HG03196 (cell line): ENCODE results near the gene PAGE5.

Source experiments
- ATAC-seq: cut with Tn5 transposase; IDR thresholded peaks from one replicate; pipeline ENCODE4 v1.9.1; 2021; ENCODE audit not compliant: unreplicated experiment

Gene PAGE5, protein sequence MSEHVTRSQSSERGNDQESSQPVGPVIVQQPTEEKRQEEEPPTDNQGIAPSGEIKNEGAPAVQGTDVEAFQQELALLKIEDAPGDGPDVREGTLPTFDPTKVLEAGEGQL

DNA sequence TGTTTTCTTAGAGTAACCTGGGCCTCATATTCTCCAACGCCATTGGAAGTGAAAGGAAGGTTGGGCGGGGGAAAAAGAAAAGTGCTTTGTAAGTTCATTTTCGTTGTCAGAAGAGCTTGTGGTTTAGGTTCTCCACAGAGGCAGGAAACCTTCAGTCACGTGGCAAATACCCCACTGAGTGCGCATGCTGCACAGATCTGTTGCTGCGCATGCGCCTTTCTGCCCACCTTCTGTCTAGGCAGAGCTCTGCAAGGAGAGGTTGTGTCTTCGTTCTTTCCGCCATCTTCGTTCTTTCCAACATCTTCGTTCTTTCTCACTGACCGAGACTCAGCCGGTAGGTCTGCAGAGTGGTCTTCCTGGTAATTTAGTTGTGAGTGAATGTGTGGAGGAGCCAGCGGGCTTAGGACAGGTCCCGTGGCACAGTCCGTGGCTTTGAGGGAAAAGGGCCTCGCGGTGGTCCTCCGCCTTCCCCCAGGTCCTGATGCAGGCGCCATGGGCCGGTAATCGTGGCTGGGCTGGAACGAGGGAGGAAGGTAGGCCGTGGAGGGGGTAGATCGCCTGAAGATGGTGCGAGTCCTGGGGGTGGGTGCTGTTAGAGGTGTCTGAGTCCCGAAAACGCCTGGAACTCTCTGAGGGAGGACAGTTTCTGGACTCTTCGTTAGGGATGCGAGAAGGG is at the start of gene PAGE5:
PAGE5 (plus strand) TSS at position 228 of the 676 bp plus-strand sequence. CDS start 1,037 bp downstream, outside the sequence.
- ATAC-seq, result no peak

DNA sequence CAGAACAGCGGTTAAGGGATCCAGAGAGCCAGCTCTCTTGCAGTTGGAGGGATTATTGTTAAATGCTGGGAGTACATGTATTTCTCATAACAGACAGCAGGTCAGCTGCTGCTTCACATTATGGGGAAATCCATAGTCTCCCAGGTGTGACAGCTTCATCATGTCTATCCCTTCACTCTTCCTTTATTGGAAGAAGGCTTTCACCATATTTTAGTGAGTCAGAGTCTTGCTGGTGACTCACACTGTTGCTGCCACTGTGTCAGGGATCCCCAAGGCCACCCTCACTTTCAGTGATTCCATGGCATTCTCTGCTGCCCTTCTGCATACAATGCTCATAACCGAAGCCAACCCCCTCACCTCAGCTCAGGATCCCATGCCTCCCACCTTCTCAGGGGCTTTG is 32.9 kb upstream of the PAGE5 start:
- ATAC-seq, result no peak

DNA sequence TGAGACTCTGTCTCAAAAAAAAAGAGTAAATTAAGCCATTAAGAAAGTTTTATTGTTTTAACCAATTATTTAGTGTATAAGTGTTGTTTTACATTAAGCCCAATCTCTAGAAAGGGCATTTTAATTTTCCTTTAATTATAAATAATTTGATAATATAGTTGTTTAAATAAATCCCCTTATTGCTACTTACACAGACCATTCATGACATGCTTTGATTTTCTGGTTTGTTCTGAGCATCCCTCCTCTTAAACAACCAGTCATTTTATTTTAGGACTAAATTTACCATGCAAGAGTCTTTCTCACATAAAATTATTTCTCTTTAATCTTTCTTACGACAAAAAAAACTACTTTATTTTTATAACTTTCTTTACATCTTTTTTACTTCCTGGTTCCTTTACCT is 23.5 kb upstream of the PAGE5 start:
- no peak for ATAC-seq

DNA sequence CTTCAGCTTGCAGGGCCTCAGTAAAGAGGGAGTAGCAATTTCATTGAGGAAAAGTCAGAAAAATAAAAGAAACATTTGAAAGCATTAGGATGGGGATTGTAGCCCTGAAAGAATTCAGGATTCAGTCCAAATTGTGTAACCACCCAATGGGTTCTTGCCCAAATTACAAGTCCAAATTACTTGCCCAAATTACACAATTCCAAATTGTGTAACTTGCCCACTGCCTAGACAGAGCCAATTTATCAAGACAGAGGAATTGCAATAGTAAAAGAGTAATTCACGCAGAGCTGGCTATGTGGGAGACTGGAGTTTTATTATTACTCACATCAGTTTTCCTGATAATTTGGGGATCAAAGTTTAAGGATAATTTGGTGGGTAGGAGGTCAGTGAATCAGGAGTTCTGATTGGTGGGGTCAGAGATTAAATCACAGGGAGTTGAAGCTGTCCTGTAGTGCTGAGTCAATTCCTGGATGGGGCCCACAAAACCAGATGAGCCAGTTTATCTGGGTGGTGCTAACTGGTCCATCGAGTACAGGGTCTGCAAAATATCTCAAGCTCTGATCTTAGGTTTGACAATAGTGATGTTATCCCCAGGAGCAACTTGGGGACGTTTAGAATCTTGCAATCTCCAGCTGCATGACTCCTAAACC is 18.1 kb upstream of the PAGE5 start:
- no peak for ATAC-seq

DNA sequence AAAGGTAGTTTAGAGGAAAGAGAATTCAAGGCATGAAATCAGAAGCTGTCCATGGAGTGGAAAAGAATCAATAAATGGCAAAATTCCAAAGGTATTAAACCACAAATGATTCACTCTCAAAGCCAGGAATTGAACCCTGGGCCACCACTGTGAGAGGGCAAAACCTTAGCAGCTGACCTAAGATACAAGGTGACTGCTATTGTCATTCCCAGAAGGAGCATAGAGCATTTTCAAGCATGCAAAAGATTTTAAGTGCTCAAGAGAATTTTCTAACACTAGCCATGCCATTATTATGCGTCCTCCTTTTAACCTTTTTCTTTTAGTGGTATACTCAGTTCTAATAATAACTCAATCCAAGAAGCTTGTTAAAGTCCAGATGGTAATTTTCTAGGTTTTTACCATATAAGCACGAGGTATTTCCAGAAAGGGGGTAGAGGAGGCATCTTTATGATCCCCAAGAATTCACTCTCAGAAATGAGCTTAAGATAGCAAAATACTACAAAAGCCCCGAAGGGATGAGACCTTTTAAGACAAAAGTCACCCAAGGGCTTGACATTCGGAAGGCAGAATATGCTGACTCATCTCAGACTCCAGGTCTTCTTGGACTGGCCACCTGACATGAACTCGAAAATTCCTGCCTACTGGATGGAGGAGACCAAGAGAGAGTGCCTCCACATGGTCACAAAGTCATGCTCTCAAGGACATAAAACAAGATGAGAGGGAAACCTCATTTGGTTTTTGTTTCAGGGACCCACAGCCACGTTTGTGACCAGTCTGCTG is 13.8 kb upstream of the PAGE5 start:
- ATAC-seq, result no peak

DNA sequence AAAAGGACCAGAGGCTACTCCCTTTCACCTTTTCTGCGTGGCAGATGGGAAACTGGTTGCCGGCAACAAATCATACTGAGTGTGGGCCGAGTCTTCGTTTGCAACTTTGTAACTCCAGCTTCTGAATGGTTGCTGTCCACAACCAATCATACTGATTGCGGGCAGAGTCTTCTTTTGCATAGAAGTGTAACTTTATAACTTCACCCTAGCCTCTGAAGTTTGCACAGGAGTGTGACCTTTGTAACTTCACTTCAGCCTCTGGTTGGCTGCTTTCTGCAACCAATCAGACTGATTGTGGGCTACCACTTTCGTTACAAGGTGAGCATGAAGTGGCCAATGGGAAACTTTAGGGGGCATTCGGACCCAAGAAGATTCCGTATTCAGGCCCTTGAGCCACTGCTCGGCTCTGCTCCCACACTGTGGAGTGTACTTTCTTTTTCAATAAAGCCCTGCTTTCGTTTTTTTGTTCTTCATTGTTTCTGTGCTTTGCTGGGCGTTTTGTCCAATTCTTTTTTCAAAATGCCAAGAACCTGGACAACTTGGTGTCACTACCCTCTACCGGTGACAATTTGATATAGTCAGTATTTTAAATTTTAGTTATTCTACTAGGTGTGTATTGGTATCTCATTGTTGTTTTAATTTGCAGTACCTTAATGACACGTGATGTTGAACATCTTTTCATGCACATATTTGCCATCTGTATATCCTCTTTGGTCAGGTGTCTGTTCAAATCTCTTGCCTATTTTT is 9.0 kb upstream of the PAGE5 start:
- ATAC-seq, result no peak

DNA sequence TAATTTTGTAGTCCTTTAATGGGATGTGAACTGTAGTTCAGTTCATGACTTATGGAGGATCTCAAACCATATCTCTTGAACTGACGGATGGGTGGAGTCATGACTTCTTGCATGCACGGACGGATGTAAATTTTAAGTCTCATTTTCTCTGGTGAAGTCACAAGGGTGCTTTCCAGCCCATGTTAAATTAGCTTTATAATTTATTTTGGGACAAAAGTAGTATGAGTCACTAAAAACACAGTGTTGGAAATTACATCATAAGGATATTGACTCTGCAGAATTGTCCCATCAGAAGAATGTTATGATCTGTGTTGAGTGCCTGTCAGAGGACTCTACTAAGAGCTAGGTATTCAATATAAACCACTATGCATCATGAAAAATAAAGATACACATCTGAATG is 6.8 kb upstream of the PAGE5 start:
- no peak for ATAC-seq

DNA sequence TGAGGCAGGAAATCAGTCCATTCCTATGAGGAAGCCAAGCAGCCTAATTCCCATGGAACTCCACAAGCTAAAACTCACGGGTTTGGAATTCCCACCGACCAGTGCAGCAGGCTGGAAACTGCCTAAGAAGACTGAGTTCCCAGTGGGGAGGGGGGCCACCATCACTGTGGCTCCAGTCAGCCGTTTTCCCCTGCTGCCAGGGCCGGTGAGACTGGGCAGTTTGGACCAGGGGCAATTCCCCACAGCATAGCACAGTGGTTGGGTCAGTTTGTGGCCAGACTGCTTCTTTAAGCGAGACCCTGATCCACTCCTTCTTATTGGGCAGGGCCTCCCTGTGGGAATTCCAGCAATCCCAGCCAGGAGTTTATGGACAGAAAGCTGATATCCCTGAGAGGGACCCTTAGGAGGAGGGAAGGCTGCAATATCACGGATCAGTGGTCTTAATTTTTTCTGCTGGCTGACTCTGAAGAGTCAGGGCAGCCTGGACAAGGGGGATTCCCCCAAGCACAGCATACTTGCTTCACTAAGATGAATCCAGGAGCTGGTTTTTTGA is 20.7 kb downstream of the PAGE5 start:
- no peak for ATAC-seq

DNA sequence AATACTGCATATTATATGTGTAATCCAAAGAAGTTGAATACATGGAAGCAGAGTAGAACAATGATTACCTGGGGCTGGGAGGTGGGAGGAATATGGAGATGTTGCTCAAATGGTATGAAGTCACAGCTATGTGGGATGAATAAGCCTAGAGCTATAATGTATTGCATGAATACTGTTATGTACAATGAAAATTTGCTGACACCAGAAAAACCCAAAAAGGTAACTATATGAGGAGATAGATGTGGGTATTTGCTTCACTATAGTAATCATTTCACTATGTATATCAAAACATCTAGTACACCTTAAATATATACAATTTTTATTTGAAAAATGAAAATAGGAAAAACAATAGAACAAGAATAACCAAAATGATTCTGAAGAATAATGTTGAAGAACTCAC is 33.4 kb downstream of the PAGE5 start:
- ATAC-seq, result no peak

DNA sequence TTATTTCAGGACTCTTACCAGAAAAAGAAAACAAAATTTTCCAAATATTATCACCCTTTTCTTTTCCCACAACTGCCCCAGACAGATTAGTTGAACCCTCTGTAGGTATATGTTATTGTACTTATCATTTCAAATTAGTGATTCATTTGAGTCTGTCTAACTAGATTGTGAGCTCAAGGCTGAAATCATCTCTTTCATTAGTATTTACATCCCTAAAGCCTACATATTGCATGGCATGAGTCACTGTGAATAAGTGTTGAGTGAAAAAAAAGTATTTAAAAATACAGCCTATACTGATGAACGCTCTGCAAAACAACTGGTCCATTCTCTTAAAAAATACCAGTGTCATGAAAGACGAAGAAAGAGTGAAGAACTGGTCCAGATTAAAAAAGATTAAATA is 40.7 kb downstream of the PAGE5 start:
- no peak for ATAC-seq

DNA sequence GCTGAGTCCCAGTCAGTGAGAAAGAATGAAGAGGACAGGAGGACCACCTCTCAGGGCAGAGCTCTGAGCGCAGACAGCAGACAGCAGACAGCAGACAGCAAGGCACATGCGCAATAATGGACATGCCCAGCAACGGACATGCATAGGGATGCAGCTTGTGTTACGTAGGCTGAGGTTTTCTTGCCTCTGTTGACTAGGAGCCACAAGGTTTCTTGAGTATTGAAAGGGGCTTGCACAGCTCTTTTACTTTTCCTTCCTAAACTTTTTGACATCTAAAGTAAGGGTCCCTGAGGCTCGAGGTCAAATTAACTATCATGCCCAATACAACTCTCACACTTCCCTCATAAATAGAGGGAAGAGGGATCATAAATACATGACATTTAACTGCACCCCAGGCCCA is 44.7 kb downstream of the PAGE5 start, which contains the start of gene PAGE3:
PAGE3 (minus strand) TSS at position 101 of the 400 bp plus-strand sequence. CDS start 1,013 bp downstream, outside the sequence.
- ATAC-seq, result no peak
